Urinary bladder (tissue), 4 donors: ENCODE data around the gene MYCN. TPM values are rescaled to one million over a fixed set of nuclear protein-coding genes. Genes with fewer than 3 reads are reported as not detected.

ENCODE experiments used
- DNase-seq: peaks from one replicate; pipeline ENCODE4 v3.0.0-alpha.2; 2015; ENCODE audit errors: extremely low spot score
- H3K27ac ChIP-seq: one replicate; pipeline ENCODE4 v1.5.1; 2013; ENCODE audit warnings: low read depth, mild to moderate bottlenecking, moderate library complexity
- H3K36me3 ChIP-seq: one replicate; pipeline ENCODE4 v1.6.1; 2013; ENCODE audit warnings: mild to moderate bottlenecking, moderate library complexity; ENCODE audit not compliant: insufficient read depth
- H3K4me1 ChIP-seq: one replicate; pipeline ENCODE4 v1.6.1; 2013; ENCODE audit warnings: mild to moderate bottlenecking, moderate library complexity; ENCODE audit not compliant: insufficient read depth
- H3K4me3 ChIP-seq: one replicate; pipeline ENCODE4 v1.5.1; 2013; ENCODE audit warnings: low read depth, low read length
- WGBS: extraction: QIAGEN DNeasy Blood & Tissue Kit; methylation state at CpG from one replicate; pipeline ENCODE4 v1.1.7; 2013; 5-methylcytosine and 5-hydroxymethylcytosine counted together
- polyA plus RNA-seq: library from polyadenylated mRNA; stranded (reverse); fragments of 200-250 nt; gene quantifications from one replicate; pipeline ENCODE4 v1.2.3, GENCODE V29; 2013
- total RNA-seq: library from RNA; depleted of rRNA; stranded (reverse); fragments of >200 nt; gene quantifications from one replicate; pipeline ENCODE4 v1.2.3, GENCODE V29; 2014
- donor health status: healthy with polysubstance abuse.
- donor health status: healthy.

MYCN gene
- total and polyA plus RNA-seq, 2 donors, result 0.35 to 3.3 TPM

DNA sequence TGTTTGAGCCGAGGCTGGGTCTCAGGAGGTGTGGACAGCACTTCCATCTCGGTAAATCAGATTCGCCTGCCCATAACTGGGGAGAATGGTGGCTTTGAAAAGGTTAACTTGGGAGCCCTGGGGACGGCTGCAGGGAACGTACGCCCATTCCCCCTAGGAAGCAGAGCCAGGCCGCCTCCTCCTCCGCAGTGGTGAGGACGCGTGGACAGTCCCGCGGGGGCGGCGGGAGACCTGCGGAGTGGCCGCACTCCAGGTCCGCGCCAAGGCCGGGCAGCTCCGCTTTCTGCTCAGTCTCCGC, 845 bp upstream of the MYCN start:
- no peak for DNase-seq
- 2% methylated on average over 21 of the region's 21 CpGs for whole genome bisulfite sequencing
- Histone ChIP-seq H3K36me3 (no peaks in the 10 kb centered on the region), H3K27ac (no peak overlapping the region), H3K4me3 (peak overlapping the region; percentile 44), H3K4me1 (no peaks in the 10 kb centered on the region)

DNA sequence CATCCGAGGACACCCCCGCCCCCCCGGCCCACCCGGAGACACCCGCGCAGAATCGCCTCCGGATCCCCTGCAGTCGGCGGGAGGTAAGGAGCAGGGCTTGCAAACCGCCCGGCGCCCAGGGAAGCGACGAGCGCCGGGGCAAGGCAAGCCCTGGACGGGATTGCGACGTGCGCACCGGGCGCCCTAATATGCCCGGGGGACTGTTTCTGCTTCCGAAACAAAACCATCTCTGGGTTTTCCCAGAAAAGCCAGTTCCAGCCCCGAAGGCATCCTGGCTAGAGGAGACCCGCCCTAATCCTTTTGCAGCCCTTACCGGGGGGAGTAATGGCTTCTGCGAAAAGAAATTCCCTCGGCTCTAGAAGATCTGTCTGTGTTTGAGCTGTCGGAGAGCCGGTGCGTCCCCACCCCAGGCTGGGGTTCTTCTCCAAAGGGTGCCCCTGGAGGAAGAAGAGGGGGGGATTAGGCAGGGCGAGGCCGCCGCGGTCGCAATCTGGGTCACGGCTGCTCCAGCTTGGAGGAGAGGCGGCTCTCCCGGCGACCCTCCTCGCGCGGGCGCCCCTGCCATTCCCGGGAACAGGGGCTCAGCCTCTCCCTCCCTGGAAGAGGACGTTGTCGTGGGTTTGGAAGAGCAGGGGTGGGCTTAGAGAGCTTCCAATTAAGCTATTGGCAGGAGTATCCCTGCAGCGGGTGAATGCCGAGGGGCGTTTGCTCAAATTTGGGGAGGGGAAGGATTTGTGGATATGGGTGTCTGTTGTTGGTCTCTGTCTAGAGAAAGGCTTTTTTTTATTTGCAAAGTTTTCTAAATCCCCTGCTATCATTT, 521 bp downstream of the MYCN start:
- H3K4me1 ChIP-seq, result no peaks in the 10 kb centered on the region
- H3K36me3 ChIP-seq, result no peaks in the 10 kb centered on the region
- no peak for DNase-seq
- under 1% methylated on average over 52 of the region's 52 CpGs for whole genome bisulfite sequencing
- peak overlapping the region; percentile 44 for H3K4me3 ChIP-seq
- H3K27ac ChIP-seq, result no peak overlapping the region

DNA sequence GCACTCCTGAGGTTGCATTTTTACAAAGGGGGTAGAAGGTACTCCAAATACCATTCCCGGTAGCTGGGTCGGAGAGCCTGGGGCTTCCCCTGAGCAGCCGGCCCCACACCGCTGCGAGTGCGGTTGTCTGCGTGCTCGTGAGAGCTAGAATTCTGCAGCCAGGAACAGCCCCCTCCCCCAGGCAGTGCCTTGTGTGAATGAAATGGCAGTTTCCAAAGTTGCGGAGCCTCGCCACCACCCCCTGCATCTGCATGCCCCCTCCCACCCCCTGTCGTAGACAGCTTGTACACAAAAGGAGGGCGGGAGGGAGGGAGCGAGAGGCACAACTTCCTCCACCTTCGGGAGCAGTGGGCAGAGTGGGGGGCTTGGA, 1.1 kb downstream of the MYCN start:
- Histone ChIP-seq H3K27ac (no peak overlapping the region), H3K4me3 (peak overlapping the region; percentile 15), H3K4me1 (no peaks in the 10 kb centered on the region), H3K36me3 (no peaks in the 10 kb centered on the region)
- DNase-seq, result no peak
- WGBS, result under 1% methylated on average over 14 of the region's 14 CpGs

DNA sequence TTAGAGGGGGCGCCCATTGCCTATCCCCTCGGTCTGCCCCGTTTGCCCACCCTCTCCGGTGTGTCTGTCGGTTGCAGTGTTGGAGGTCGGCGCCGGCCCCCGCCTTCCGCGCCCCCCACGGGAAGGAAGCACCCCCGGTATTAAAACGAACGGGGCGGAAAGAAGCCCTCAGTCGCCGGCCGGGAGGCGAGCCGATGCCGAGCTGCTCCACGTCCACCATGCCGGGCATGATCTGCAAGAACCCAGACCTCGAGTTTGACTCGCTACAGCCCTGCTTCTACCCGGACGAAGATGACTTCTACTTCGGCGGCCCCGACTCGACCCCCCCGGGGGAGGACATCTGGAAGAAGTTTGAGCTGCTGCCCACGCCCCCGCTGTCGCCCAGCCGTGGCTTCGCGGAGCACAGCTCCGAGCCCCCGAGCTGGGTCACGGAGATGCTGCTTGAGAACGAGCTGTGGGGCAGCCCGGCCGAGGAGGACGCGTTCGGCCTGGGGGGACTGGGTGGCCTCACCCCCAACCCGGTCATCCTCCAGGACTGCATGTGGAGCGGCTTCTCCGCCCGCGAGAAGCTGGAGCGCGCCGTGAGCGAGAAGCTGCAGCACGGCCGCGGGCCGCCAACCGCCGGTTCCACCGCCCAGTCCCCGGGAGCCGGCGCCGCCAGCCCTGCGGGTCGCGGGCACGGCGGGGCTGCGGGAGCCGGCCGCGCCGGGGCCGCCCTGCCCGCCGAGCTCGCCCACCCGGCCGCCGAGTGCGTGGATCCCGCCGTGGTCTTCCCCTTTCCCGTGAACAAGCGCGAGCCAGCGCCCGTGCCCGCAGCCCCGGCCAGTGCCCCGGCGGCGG, 1.7 kb downstream of the MYCN start:
- Histone ChIP-seq H3K27ac (no peak overlapping the region), H3K36me3 (no peaks in the 10 kb centered on the region), H3K4me3 (peak overlapping the region; percentile 15), H3K4me1 (no peaks in the 10 kb centered on the region)
- WGBS, result under 1% methylated on average over 96 of the region's 98 CpGs
- no peak for DNase-seq

DNA sequence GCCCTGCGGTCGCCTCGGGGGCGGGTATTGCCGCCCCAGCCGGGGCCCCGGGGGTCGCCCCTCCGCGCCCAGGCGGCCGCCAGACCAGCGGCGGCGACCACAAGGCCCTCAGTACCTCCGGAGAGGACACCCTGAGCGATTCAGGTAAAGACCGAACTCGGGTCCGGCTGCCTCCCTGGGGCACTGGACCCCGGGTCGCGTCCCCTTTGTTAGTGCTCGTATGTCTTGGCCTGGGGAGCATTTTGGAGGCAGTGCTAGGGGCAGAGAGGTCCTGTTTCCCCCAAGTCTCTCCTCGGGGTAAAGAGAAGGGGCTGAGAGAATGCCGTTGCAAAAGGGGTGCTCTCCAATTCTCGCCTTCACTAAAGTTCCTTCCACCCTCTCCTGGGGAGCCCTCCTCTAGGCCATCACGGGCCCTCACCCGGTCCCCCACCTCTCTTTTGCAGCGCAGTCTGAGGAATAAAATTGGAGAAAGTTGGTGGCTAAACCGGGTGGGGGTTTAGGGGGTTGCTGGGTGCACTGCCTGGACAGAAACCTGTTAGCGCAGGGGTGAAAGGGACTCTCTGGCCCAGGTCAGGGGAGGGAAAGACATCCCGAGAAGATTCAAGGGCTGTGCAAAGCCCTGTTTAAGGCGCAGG, 2.5 kb downstream of the MYCN start:
- Histone ChIP-seq H3K36me3 (no peaks in the 10 kb centered on the region), H3K4me3 (peak overlapping the region; percentile 15), H3K27ac (no peak overlapping the region), H3K4me1 (no peaks in the 10 kb centered on the region)
- WGBS, result 13% methylated on average over 34 of the region's 34 CpGs
- no peak for DNase-seq

DNA sequence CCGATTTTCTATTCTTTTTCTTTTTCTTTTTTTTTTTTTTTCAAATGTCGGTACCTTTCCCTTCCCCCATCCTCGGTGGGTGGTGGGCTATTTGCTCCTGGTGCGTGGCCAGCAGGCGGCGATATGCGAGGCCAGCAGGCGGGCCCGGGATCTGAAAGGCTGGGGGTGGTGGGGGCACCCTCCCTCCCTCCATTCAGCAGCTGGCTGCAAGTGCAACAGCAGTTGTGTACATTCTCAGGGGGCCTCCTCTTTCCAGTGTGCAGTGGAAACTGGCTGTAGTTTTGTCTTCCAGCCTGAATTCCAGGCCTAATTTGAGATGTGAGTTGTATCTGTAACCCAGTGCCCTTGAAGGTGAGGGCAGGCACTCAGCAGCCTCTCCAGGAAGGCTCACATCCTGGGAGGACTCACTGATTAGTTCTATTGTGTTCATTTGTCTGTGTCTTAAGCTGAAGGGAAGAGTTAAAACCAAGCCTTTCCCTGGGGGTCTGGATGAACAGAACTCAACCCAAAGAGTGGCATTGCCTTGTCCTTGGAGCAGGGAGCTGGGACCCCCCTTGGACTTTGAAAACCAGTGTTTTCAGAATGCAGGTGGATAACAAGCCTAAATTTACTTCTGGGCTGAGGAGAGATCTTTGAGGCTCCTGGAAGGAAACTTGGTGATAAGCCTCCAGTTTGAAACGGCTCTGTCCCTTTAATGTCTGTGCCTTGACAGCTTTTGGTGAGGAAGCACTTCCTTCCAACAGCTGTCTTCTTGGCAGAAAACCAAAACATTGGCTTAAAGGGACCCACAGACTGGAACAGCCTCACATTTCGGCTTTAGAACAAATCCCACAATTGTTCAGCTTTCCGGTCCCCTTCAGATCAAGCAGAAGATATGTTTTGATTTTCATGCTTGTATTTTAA, 3.3 kb downstream of the MYCN start:
- 12% methylated on average over 12 of the region's 12 CpGs for WGBS
- no peak overlapping the region for H3K4me3 ChIP-seq
- no peak overlapping the region for H3K27ac ChIP-seq
- no peaks in the 10 kb centered on the region for H3K4me1 ChIP-seq
- peak; percentile 74 for DNase-seq
- H3K36me3 ChIP-seq, result no peaks in the 10 kb centered on the region

DNA sequence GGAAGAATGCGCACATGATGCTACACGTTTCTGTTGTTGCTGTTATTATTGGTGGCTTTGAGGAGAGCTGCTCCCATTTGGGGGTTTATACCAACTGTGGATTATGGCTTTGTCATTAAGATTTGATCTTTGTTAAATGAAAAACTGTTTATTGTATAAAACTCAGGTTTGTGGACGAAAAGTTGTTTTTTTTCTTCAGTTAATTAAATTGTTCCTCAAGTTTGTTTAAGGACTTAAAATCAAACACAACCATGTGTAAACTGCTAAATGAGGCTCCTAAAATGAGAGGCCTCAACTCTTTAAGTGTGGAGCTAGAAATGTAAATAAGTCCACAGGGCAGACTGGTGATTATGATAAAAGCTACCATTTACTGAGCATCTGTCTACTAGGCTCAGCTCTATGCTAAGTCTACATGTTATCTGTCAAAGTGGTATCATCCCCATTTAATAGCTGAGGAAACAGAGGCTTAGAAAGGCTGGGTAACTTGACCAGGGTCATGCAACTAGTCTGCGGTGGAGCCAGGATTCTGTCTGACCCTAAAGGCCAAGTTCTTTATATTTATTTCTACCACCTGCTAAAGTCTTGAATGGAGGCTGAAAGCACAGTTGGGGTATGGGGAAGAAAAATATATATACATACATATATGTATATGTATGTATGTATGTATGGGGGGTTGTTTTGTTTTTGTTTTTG, 4.1 kb downstream of the MYCN start:
- Histone ChIP-seq H3K4me1 (no peaks in the 10 kb centered on the region), H3K27ac (no peak overlapping the region), H3K4me3 (no peak overlapping the region), H3K36me3 (no peaks in the 10 kb centered on the region)
- DNase-seq, result no peak
- WGBS, result 63% methylated on average over 4 of the region's 4 CpGs

DNA sequence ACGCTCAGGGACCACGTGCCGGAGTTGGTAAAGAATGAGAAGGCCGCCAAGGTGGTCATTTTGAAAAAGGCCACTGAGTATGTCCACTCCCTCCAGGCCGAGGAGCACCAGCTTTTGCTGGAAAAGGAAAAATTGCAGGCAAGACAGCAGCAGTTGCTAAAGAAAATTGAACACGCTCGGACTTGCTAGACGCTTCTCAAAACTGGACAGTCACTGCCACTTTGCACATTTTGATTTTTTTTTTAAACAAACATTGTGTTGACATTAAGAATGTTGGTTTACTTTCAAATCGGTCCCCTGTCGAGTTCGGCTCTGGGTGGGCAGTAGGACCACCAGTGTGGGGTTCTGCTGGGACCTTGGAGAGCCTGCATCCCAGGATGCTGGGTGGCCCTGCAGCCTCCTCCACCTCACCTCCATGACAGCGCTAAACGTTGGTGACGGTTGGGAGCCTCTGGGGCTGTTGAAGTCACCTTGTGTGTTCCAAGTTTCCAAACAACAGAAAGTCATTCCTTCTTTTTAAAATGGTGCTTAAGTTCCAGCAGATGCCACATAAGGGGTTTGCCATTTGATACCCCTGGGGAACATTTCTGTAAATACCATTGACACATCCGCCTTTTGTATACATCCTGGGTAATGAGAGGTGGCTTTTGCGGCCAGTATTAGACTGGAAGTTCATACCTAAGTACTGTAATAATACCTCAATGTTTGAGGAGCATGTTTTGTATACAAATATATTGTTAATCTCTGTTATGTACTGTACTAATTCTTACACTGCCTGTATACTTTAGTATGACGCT, 5.8 kb downstream of the MYCN start:
- Histone ChIP-seq H3K36me3 (no peaks in the 10 kb centered on the region), H3K4me3 (no peak overlapping the region), H3K27ac (no peak overlapping the region), H3K4me1 (no peaks in the 10 kb centered on the region)
- 91% methylated on average over 17 of the region's 17 CpGs for WGBS
- DNase-seq, result no peak

DNA sequence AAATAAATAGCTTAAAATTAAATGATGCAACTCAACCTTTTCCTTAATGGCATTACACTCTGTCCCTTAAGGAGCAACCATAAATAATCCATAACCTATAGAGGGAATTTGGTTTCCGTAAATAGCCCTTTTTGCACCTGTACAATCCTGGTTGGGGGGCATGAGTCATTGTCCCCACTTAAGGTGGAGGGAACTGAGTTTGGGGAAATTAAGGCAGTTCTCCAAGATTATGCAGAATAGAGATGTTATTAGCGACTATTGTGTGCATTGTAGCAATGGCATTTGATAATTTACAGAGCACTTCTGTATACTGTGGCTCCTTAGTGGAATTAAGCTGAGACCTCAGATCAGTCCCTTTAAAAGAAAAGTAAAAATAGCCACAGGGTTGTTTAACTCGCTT, 6.6 kb downstream of the MYCN start:
- WGBS, result 90% methylated on average over 3 of the region's 3 CpGs
- no peak for DNase-seq
- Histone ChIP-seq H3K4me1 (no peaks in the 10 kb centered on the region), H3K27ac (no peak overlapping the region), H3K4me3 (no peak overlapping the region), H3K36me3 (no peaks in the 10 kb centered on the region)

DNA sequence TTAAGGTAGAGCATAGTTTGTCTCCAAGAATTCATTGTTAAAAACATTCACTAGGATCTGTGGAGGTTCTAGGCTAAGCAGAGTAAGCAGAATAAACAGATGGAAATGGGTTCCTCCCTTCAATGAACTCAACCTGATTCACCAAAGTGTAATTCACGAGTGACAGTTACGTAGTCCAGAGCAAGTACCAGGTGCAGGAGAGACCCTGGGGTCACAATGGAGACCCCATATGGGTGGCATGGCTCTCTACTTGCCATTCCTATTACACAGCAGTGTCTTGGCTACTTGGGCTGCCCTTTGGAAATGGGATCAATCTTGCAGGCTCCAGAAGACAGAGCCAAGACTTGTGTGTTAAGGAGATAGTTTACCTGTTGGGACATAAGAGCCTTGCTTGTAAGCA, 7.1 kb downstream of the MYCN start:
- Histone ChIP-seq H3K4me3 (no peak overlapping the region), H3K27ac (no peak overlapping the region), H3K4me1 (no peaks in the 10 kb centered on the region), H3K36me3 (no peaks in the 10 kb centered on the region)
- DNase-seq, result no peak
- 94% methylated on average over 2 of the region's 2 CpGs for WGBS

DNA sequence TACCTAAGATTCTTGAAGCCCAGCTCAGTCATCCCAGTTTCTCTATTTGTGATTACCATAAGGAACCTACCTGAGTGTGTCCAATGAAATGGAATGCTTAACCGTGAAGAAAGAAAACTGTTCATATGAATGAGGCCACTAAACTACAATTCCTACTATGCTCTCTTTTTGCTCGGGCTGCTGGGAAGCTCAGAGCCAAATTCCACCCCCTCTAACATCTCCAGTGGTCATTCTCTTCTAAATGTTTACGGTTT, 8.3 kb downstream of the MYCN start:
- no peak for DNase-seq
- Histone ChIP-seq H3K27ac (no peak overlapping the region), H3K4me3 (no peak overlapping the region), H3K36me3 (no peaks in the 10 kb centered on the region), H3K4me1 (no peaks in the 10 kb centered on the region)
- 96% methylated on average over 3 of the region's 3 CpGs for WGBS

DNA sequence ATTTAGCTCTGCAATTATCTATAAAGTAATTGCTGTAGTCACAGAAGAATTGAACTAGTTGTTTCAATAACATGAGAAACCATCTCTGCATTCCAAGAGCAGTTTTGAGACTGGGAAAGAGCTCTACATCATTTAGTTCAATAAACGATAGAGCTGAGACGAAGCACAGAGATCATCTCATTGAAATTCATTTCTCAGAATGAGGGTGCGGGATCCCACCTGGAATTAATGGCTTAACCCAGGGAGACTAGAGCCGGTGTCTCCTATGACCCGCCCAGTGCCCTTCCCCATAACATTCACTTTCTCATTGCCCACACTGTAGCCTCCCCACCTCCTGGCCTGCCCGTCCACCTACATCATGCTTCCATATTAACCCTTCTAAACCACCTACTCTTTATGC, 8.8 kb downstream of the MYCN start:
- Histone ChIP-seq H3K27ac (no peak overlapping the region), H3K4me3 (no peak overlapping the region), H3K4me1 (no peaks in the 10 kb centered on the region), H3K36me3 (no peaks in the 10 kb centered on the region)
- WGBS, result 91% methylated on average over 6 of the region's 6 CpGs
- DNase-seq, result no peak
